Posterior cingulate gyrus (tissue), 11 donors: ENCODE measurements around the gene GLIS1.
"Not testable (repeated sequence)": the region's sequence is repeated elsewhere in the genome, so short reads cannot be mapped to it uniquely, and the experiment has no call there.

Source experiments
- DNase-seq, 10 donors: peaks; one replicate each; pipeline versions ENCODE4 v3.0.0 to v3.0.0-alpha.2; 2020 to 2021; ENCODE audit warnings: mixed read lengths in 3 of 10
- intact Hi-C: fragments of 100-400 bp; cut with DNase I; formaldehyde crosslinking; loops from one replicate; pipeline ENCODE4 v1.15.1; 2023

GLIS1 gene

DNA sequence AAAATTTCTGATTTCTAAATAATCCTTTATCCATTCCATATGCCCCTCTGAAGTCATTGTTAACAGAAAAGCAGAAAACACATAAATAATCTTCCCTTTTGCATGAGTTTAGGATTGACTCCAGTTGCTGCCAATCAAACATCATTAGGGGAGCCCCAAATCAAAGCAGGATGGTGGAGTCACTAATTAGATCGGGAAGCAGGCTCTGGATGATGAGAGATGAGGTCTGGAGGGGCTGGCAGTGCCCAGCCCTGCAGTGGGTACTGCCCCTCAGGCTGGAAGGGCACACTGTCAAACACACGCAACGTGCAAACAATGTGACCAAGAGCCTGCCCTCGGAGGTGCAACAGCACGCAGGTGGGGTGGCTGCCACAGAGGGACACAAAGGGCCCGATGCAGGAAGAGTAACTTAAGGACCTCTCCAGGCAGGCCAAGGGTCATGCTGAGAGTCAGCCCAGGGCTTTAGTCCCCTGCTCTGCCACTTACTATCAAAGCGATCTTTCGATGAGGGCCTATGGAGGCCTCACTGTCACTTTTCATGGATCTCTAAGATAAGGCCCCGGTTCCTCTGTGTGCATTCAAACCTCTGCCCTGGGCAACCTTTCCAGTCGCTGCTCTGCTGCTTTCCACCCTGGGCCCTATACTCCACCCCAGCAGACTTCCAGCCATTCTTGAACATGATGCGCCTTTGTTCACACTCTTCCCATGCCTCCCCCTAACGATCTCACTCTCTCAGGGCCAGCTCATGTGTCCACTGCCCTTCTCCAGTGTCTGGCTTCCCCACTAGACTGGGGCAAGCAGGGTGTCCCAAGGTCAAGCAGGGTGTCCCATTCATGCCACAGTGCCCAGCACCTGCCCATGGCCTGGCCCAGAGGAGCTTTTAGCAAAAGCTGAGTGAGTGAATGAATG is 180.9 kb downstream of the GLIS1 start:
- DNase-seq: peak in 4 of 10 donors; percentile 5 to 47 (median 22)
- intact Hi-C loops: no loop called here

DNA sequence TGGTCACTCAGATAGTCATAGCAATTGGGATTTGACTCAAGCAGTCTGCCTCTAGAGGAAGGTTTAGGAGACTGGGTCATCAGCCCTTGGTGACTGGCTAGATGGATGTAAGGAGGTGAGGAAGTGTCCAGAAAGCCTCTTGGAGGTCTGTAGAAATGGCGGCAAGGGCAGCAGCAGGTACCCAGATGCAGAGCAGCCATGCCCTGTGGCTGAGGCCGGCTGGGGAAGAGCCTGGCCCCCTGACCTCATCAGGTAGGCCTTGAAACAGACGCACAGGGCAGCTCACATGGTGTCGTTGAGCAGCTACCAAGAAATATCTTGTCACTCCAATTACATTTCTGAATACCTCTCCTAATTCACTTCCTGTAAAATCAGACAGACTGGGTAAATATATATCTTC is 181.6 kb downstream of the GLIS1 start:
- intact Hi-C loops: no loop called here

DNA sequence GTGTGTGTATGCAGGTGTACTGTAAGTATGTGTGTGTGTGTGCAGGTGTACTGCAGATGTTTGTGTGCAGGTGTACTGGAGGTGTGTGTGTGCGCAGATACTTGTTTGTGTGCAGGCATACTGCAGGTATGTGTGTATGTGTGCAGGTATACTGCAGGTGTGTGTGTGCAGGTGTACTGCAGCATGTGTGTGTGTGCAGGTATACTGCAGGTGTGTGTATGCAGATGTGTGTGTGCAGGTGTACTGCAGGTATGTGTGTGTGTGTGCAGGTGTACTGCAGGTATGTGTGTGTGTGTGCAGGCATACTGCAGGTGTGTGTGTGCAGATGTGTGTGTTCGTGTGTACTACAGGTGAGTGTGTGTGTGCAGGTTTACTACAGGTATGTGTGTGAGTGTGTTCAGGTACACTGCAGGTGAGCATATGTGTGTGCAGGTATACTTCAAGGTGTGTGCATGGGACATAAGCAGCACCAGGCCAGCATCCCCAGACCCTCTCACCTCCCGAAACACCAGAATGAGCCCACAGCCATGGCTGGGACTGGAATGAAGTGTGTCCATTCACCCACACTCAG is 182.2 kb downstream of the GLIS1 start:
- no peak for DNase-seq

More for the DNA sequence above, 181.6 kb downstream of the GLIS1 start:
- DNase-seq: peak in 2 of 10 donors; percentile 22 to 61

DNA sequence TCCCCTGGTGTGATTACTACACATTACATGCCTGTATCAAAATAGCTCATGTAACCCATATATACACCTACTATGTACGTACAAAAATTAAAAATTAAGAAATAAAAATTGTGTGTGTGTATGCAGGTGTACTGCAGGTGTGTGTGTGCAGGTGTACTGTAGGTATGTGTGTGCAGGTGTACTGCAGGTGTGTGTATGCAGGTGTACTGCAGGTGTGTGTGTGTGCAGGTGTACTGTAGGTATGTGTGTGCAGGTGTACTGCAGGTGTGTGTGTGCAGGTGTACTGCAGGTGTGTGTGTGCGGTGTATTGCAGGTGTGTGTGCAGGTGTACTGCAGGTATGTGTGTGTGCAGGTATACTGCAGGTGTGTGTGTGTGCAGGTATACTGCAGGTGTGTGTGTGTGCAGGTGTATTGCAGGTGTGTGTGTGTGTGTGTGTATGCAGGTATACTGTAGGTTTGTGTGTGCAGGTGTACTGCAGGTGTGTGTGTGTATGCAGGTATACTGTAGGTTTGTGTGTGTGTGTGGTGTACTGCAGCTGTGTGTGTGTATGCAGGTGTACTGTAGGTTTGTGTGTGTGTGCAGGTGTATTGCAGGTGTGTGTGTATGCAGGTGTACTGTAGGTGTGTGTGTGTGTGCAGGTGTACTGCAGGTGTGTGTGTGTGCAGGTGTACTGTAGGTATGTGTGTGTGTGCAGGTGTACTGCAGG is 183.2 kb downstream of the GLIS1 start:
- intact Hi-C loops: not testable (repeated sequence)
- DNase-seq: peak in 1 of 10 donors; percentile 4

More for the DNA sequence above, 182.2 kb downstream of the GLIS1 start:
- intact Hi-C loops: no loop called here

DNA sequence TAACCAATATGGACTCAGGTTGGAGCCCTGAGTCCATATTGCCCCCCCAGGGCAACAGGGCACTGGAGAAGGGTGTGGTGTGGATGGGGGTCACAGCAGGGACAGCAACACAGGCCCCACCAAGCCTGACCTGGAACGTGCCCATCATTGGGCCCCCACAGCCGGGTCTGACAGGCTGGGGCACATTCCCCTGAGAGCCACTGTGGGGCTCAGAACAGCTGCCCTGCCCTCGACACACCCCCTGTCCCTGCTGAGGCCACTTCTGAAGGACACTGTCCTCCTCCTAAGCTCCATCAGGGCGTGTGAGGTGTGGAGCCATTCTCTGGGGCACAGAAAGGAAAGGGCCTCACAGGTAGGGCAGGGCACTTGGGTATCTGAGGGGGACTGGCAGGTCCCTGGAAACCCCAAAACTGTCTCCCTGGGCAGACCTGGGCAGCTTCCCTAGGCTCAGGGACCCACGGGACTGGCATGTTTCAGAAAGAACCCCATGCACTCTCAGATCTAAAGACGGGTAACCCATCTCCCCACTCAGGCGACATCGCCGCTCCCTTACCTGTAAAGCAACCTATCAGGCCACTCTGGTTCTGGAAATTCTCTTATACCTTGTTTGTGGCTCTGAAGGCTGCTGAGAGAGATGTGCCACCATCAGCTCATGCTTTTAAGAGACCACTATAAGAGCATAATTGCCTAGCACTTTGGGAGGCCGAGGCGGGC is 184.2 kb downstream of the GLIS1 start:
- peak in 3 of 10 donors; percentile 10 to 54 (median 27) for DNase-seq
- intact Hi-C loops: no loop called here

DNA sequence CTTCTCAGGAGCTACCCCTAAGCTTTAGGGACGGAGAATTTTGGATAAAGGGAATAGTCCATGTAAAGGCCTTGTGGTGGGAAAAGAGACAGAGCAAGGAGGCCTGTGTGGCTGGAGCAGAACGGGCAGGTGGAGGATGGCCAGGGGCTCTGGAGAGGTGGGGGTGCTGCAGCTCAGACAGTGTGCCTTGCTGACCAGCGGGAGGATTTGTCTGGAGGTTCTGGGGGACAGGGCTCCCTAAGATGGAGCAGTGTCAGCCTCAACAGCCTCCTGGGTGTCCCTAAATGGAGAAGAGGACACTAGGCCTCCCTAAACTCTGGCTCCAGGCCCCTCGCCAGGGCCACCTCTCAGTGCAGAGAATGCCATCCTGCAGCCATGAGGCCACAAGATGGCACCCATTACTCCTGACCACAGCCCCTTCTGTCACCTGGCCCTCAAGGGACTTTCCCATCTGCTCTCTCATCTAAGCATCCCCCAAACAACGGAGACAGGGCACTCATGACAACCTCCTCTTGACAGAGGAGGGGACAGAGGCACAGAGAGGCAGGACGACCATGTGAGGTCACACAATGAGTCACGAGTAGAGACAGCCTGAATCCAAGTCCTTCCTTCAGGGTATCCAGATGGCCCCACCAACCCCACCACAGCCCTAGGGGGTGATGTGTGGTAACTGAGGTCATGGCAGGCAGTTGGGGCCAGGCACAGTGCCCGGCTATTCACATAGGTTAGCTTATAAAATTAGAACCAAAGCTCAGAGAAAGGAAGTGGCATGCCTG is 185.0 kb downstream of the GLIS1 start:
- intact Hi-C loops: no loop called here
- peak in 5 of 10 donors; percentile 1 to 40 (median 10) for DNase-seq

DNA sequence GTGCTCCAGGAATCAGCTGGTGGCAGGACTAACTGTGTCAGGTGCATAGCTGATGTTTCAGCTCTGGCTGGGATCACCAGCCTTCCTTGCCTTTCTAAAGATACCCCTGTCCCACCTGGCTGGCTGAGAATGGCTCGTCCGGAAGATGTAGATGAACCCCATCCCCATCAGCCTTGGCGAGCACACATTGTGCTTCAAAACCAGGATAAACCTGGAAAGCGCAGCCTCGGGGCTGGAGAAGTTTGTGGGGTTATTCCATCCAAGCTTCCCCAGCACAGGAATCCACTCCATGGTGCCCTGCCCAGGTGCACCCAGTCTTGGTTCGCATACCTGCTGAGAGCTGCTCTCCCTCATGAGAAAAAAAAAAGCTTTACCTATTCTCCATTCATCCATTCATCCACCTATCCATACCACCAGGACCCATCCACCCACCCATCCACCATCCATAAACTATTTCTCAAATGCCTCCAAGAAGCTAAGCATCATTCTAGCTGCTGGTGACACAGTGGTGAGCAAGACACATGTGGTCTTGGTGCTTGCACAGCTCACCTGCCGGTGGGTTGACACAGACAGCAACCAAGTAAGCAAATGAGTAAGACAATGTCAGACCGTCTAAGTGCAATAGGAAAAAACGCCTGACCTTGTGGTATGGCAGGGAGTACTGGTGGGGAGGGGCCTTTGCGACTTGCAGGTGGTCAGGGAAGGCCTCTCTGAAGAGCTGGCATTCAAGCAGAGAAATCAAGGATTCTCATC is 185.8 kb downstream of the GLIS1 start:
- peak in 4 of 10 donors; percentile 1 to 29 (median 12) for DNase-seq
- intact Hi-C loops: no loop called here

DNA sequence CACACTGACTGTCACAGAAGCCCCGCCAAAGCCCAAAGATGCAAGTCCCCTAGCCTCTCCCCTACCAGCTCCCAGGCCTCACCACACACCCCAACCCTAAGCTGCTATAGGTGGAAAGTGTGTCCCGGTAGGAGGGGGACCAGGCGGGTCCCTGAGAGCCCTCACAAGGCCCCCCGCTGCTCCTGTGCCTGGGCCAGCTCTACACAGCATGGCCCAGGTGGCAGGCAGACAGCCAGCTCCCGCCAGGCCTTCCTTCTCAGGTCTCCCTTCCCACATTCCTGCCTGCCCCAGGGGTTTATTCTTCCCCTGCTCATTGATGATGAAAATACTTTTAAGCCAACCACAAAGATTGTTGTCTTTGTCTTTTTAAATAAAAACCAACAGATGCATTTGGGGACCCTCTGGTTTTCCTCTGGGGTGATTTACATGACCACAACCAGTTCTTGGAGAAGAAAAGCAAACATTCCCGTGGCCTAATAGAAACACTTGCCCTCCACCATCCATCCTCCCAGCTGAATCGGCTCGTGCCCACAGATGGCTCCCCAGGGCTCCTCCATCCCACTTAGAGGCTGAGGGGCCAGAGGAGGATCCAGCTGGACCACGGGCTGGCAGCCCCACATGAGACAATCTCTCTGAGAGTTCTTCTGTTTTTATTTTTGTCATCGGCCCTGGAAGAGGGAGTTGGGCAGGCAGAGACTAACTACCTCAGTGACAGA is 186.7 kb downstream of the GLIS1 start:
- intact Hi-C loops: no loop called here
- peak in 3 of 10 donors; percentile 5 to 26 (median 22) for DNase-seq

DNA sequence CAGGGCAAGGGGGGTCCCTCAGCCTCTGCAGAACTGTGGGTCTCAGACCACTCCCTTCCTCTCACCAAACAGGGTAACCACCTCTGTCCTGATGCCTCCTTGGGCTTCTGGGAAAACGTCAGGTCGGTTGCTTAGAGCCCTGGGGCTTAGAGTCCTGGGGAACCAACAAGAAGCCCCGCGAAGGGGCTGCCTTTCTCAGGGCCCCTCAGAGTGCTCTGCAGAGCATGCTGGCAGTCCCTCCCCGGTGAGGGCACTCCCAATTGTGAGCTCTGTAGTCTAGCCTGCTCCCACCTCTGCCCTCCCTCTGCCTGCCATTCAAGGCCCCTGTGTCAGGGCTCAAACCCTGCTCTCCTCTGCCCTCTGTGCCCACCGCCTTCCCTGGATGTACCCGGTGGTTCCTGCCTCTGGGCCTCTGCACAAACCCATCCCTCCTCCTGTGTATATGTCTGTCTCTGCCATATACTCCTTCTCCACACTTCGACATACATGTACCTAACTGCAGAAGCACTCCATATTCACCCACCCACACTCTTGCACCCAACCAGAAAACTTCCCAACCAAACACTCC is 187.5 kb downstream of the GLIS1 start:
- peak in 4 of 10 donors; percentile 5 to 78 (median 40) for DNase-seq

DNA sequence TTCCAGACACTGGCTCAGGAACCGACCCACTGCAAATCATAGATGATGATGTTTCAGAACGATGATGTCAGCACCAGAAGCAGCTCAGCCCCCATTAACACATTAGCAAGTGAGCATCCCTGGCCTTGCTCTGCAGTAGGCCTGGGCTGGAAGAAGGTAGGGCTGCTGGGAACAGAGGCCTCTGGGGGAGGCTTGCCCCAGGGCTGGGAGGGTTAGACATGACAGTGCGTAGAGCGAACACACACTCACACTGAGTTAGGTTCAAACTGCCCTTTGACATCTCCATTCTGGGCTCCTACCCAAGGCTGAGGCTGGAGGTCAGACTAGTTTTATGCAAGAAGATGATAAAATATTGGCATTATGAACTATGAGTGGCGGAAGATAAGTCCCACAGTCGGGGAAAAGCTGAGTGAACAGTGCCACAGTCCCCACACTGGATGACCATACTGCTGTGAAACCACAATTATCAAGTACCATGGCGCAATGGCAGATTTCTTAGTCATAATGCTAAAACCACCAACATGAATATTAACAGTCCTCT is 188.7 kb downstream of the GLIS1 start:
- intact Hi-C loops: no loop called here
- peak in 3 of 10 donors; percentile 2 to 41 (median 16) for DNase-seq

More for the DNA sequence above, 187.5 kb downstream of the GLIS1 start:
- intact Hi-C loops: no loop called here

DNA sequence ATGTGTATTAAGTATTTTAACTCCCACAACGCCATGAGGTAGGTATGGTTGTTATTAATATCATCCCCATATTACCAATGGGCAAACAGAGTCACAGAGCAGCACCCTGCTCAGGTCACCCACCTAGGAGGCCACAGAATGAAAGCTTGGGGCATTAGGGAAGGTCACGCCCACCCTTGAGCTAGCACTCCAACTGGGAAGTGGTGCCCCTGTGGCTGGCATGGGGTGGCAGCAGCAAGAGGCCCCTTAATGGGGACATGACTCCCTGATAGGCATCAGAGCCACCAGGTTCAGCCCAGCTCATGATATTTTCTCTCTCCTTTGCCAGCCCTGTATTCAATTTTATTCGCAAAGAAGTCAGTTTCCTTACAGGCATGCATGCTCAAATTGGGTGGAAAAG is 189.2 kb downstream of the GLIS1 start:
- intact Hi-C loops: no loop called here

DNA sequence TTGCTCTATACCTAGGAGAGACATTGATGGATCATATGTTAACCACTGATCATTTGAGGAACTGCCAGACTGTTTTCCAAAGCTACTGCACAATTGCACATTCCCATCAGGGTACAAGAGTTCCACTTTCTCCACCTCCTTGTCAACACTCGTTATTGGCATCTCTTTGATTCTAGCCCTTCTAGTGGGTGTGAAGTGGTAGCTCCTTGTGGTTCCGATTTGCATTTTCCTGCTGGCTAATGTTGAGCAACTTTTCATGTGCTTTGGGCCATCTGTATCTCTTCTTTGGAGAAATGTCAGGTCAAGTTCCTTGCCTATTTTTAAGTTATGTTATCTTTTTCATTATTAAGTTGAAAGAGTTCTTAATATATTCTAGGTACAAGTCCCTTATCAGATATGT is 189.7 kb downstream of the GLIS1 start:
- no peak for DNase-seq
- intact Hi-C loops: no loop called here

More for the DNA sequence above, 189.2 kb downstream of the GLIS1 start:
- peak in 1 of 10 donors; percentile 26 for DNase-seq

DNA sequence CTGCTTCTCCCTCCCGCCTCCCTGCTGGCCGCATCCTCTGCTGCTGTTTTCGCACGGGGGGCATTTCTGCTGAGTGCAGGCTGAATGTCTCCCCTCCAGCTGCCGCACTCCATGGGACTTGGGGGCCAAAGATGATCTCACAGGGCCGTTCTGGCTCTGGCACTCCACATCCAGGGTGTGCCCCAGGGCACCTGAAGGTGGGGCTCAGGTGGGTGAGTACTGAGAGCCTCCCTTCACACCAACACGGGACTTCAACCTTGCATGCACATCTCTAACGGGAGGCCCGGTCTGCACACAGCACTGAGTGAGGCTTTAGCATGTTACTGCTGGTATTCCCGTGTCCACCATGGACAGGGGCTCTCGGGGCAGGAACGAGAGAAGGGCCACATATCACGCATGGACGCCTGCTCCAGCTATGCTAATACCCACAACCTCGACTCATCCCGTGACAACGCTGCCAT is 190.9 kb downstream of the GLIS1 start:
- DNase-seq: peak in 5 of 10 donors; percentile 2 to 62 (median 43)
- intact Hi-C loops: no loop called here

DNA sequence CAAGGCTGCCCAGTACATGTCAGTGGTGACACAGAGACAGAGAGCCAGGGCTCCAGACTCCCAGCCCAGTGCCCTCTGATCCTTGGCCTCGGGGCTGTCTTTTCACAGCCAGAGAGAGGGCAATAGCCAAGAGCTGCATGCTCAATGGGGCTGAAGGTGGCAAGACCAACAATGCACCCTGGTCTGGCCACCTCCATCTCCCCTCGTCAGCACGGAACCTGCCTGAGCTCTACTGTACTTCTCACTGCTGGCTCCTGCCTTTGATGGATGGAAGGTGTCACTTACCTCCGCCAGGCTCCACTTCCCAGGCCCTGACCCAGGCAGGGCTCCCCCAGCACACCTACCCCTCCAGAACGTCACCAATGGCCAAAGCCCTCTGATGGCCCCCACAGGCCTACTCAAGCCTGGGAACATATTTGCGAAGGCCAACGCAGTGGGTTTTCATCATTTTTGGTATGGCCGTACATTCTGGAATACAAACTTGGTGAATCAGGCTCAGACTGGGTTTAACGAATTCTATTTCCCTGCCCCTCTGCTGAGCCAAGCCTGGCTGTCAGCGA is 191.7 kb downstream of the GLIS1 start:
- peak in 6 of 10 donors; percentile 3 to 45 (median 20) for DNase-seq
- intact Hi-C loops: no loop called here

DNA sequence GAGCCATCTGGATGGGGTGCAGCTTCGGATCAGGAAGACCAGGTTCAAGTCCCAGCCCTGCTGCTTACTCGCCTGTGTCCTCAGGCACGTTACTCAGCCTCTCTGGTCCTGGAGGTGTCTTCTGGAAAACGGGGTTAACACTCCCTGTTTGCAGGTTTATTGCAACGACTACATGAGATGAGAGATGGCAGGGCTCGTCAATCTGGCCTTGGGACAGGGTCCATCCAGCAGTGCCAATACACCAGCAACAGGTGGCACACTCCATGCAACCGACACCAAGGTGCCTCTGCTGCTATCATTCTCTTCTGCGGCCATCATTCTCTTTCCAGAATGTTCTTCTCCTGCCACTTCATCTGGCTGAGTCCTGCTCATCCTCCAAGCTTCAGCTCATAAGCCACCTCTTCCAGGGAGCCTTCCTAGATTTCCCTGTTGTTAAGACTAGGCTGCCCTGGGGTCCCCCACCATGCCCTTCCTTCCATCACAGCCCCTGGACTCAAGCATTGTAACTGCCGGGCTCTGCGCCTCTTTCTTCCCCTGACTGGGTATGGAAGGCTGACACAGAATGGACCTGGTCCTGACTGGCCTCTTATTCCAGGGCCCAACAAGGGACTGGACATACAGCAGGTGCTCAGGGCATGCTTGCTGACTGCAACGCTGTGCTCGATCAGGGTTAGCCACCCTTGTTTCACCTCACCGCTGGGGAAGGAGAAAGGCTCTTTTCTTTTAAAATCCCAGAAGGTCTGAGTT is 192.4 kb downstream of the GLIS1 start:
- peak in 3 of 10 donors; percentile 13 to 30 (median 22) for DNase-seq
- intact Hi-C loops: no loop called here

DNA sequence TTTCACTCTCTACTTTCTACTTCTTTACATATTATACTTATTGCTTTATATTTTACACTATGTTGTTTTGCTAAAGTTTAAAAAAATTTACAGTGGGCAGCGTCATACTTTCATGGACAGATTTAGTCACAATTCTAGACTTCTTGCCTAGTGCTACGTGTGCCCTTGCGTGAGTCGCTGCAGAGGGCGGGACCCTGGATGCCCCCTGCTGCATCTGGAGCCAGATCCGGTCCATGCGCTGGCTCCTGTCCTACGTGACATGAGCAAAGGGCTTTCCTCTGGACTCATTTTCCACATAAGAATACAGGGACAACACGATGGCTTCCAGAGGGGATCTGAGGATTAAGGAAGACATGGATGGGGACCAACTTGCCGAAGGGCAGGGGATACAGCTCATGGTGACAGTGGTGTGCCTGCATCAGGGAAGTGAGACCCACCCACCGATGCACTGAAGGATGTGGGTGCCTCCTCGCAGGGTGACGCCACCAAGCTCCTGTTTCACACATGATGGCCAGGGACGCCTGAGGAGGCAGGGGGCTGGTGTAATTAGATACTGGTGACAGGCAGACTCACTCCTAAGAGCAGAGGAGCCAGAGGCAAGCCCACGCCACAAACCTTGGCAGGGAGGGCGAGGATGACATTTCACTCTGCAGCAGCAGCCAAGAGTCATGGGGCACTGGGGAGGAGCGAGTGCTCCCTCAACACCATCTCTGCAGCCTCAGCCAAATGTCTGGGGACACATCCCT is 193.1 kb downstream of the GLIS1 start:
- intact Hi-C loops: no loop called here
- DNase-seq: peak in 6 of 10 donors; percentile 1 to 72 (median 6)
